ENCODE measurements around the gene MYOF. TPM values are rescaled to one million over a fixed set of nuclear protein-coding genes. Genes with fewer than 3 reads are reported as not detected.
A peak's percentile ranks its signal among the peaks of the same experiment; 100 is the strongest.
"Not testable (repeated sequence)": the region's sequence is repeated elsewhere in the genome, so short reads cannot be mapped to it uniquely, and the experiment has no call there.

The MYOF gene
- total and polyA plus RNA-seq, 8 donors = 5.0 to 111 (median 36.0) TPM

DNA sequence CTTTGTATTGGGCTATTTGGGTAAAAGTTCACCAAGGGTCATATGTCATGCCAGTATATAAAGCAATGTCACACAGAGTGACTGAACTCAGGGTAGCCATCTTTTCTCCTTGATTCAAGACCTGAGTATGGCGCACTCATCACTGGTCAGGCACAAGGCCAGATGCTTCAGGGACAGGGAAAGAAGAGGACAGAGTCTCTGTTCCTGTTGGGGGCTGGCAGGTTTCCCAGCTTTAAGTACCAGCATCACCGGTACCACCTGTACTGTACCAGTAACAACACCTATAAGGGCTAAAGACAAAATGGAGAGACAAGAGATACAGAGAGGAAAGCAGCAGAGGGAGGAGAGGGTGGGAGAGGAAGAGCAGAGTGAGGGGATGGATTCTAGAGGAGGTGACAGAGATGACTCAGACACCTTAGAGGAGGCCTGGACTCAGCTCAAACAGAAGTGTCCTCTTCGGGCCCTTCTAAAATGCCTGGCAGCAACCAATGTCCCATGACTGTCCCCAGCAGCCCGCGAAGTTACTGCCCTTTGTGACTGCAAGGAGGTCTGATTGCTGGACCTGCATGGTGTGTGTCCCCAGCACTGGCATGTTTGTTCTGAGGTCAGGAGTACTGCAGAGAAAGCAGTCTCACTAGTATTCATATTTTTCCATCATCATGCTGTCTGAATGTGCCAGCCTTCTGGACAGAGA is 191.3 kb downstream of the MYOF start:
- TF ChIP-seq POLR2AphosphoS5 (IDR thresholded peaks at IDR 0.05) (no peak), CTCF (IDR thresholded peaks at IDR 0.05) (no peak), POLR2A (IDR thresholded peaks at IDR 0.05) (no peak), EP300 (IDR thresholded peaks at IDR 0.05) (no peak)
- WGBS, 5 donors = 70 to 84% (median 76%) methylated on average over 5 of the region's 5 CpGs
- no peaks in the 10 kb centered on the region for H3K27me3 ChIP-seq
- no peak for DNase-seq
- no peaks in the 10 kb centered on the region for H3K36me3 ChIP-seq
- intact Hi-C loops (cut with DNase I; ENCODE audit: low total_unique reads) = loop anchor here (10.0 kb wide), 1 partner anchor 216 kb away; the partner anchor contains the start of gene CYP26A1
- H3K9me3 ChIP-seq = no peaks in the 10 kb centered on the region
- no peaks in the 10 kb centered on the region for H3K4me1 ChIP-seq
- H3K27ac ChIP-seq = no peak overlapping the region
- no peak overlapping the region for H3K4me3 ChIP-seq

DNA sequence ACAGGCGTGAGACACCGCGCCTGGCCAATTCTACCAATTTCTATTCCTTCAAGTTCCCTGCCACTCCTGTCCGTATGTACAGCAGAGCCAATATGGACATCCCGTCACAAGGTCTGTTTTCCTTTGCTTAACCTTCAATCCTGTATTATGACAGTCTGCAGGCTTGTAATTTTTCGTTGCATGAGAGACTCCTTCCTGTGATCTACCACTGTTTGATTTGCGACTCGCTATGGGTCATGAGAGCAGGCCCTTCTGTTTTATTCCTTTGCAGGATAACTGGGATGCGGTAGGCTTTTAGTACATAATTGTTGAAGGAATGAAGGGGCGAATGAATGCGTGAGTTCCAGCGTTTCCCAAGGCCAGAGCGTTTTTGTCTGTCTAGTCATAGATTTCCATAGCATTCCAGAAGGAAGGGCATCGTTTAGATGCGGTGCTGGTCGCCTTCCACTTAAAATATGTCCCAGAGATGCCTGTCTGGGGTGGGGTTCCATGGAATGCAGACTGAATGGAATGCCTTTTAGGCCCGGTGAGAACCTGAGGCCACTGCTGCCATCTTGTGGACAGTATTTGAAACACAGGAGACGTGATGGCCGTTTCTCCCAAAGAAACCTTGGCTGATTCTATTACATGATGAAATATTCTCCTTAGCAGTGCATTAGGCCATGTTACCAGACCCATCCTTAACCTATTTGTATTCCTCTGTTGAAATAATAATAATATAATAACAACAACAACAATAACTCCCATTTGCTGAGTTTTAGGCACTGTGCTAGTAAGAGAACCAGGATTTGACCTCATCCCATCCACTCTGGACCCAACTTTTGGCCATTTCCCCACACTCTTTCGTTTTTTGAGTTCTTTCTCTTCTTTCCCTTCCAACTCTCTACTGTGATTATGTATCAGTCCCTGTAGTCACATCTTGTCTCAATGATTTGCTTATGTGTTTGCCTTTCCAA is 193.2 kb downstream of the MYOF start:
- Histone ChIP-seq H3K27me3 (no peaks in the 10 kb centered on the region), H3K9me3 (no peaks in the 10 kb centered on the region), H3K27ac (no peak overlapping the region), H3K36me3 (no peaks in the 10 kb centered on the region), H3K4me1 (no peaks in the 10 kb centered on the region), H3K4me3 (no peak overlapping the region)
- intact Hi-C loops (cut with DNase I; ENCODE audit: low total_unique reads) = loop anchor here (10.0 kb wide), 1 partner anchor 174 kb away; no protein-coding TSS in a partner anchor
- 51 to 56% (median 52%) methylated on average over 20 of the region's 20 CpGs for WGBS, 5 donors
- no peak for TF ChIP-seq EP300 (IDR thresholded peaks at IDR 0.05)
- peak in 5 of 7 experiments; percentile 61 to 77 (median 72) for TF ChIP-seq CTCF (IDR thresholded peaks at IDR 0.05)
- peak; percentile 77 to 91 for DNase-seq

GRCh38 chr10:93287775-93288174 is 194.4 kb downstream of the MYOF start:
- no peak for DNase-seq
- Histone ChIP-seq H3K4me1 (no peaks in the 10 kb centered on the region), H3K27ac (no peak overlapping the region), H3K36me3 (no peaks in the 10 kb centered on the region), H3K27me3 (no peaks in the 10 kb centered on the region), H3K9me3 (no peaks in the 10 kb centered on the region), H3K4me3 (no peak overlapping the region)
- WGBS, 5 donors = 88 to 98% (median 92%) methylated on average over 1 of the region's 1 CpG
- no peak for TF ChIP-seq POLR2AphosphoS5 (IDR thresholded peaks at IDR 0.05)
- TF ChIP-seq CTCF (IDR thresholded peaks at IDR 0.05) = no peak
- no peak for TF ChIP-seq EP300 (IDR thresholded peaks at IDR 0.05)
- no peak for TF ChIP-seq POLR2A (IDR thresholded peaks at IDR 0.05)
- intact Hi-C loops (cut with DNase I; ENCODE audit: low total_unique reads) = loop anchor here (10.0 kb wide), 1 partner anchor 173 kb away; no protein-coding TSS in a partner anchor

DNA sequence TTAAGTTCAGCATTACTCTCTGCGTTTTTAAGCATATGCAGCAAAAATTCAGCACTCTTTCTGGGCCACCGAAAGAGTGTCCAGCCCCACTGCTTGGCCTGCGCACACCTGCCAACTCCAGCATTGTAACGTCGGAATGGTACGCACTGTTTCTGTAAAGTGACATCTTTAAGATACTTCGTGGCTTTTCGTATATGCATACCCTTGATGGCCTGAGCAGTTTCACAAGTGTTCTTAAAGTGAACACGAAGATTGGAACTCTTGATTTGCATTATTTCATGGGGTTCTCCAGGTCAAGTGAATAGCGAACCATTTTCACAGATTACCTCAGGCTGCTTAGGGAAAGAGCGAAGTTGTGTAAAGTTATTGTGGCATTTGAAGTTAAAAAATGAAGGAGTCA is 197.9 kb downstream of the MYOF start:
- DNase-seq, H3K27me3 ChIP-seq, H3K27ac ChIP-seq, H3K4me1 ChIP-seq, H3K4me3 ChIP-seq, H3K36me3 ChIP-seq, H3K9me3 ChIP-seq: not testable (repeated sequence)
- WGBS, 5 donors = 83 to 93% (median 91%) methylated on average over 5 to 11 of the region's 11 CpGs
- intact Hi-C loops (cut with DNase I; ENCODE audit: low total_unique reads) = loop anchor here (10.0 kb wide), 1 partner anchor 169 kb away; no protein-coding TSS in a partner anchor

All from stomach (tissue), 9 donors.